RWPE1 (cell line): ENCODE data around the gene CSHL1.
A peak's percentile ranks its signal among the peaks of the same experiment; 100 is the strongest.
"Not testable (repeated sequence)": the region's sequence is repeated elsewhere in the genome, so short reads cannot be mapped to it uniquely, and the experiment has no call there.

ENCODE experiments used
- CTCF ChIA-PET: fragments of 350-600 bp; sonication (Branson Sonifier 250); formaldehyde crosslinking; extraction: SDS; loops from one replicate; lab custom pipeline; 2021; lab: Yijun Ruan, JAX
- POLR2A ChIA-PET: fragments of 400-600 bp; formaldehyde crosslinking; extraction: SDS; loops from one replicate; lab custom pipeline; 2020; ENCODE audit warnings: antibody characterized with exemption; ENCODE audit not compliant: low non-redundant PET; lab: Yijun Ruan, JAX
- DNase-seq: peaks from one replicate; pipeline ENCODE4 v3.0.0; 2012; ENCODE audit warnings: low spot score
- H3K27ac ChIP-seq: fragments of 450-650 bp; 2 replicates; pipeline ENCODE4 v1.5.1; 2017
- CTCF ChIP-seq: fragments of 450-650 bp; conservative IDR thresholded peaks from 2 replicates; pipeline ENCODE4 v1.5.1; 2017; ENCODE audit warnings: low read depth, mild to moderate bottlenecking

Gene CSHL1

GRCh38 chr17:63916566-63917185, 5.6 kb upstream of the CSHL1 start:
- DNase-seq, result no peak
- no peak overlapping the region for H3K27ac ChIP-seq
- TF ChIP-seq CTCF, result no peak
- CTCF ChIA-PET, result interaction anchor here (0.6 to 1.0 kb wide), 2 partner anchors 30 to 232 kb away, joined by 3 to 5 read pairs; no protein-coding TSS in a partner anchor
- POLR2A ChIA-PET, result no interaction called here

- not testable (repeated sequence) for H3K27ac ChIP-seq, DNase-seq
- POLR2A ChIA-PET, result interaction anchor here (0.6 kb wide), 1 partner anchor 104 kb away, joined by 3 read pairs; no protein-coding TSS in a partner anchor
- CTCF ChIA-PET, result interaction anchor here (0.6 to 1.0 kb wide), 2 partner anchors 31 to 233 kb away, joined by 3 to 5 read pairs; no protein-coding TSS in a partner anchor
Measured at GRCh38 chr17:63915753-63916152, 4.7 kb upstream of the CSHL1 start.

- POLR2A ChIA-PET, result no interaction called here
- no peak overlapping the region for H3K27ac ChIP-seq
- TF ChIP-seq CTCF, result no peak
- no peak for DNase-seq
- CTCF ChIA-PET, result no interaction called here
Measured at GRCh38 chr17:63914471-63914870, 3.4 kb upstream of the CSHL1 start.

GRCh38 chr17:63911657-63912100, 621 bp upstream of the CSHL1 start:
- ChIA-PET CTCF (interaction anchor here (0.5 to 1.1 kb wide), 6 partner anchors 12 to 559 kb away, joined by 3 to 4 read pairs (median 3); no protein-coding TSS in a partner anchor), POLR2A (no interaction called here)
- H3K27ac ChIP-seq, result no peak overlapping the region
- TF ChIP-seq CTCF, result peak; percentile 90
- DNase-seq, result peak; percentile 61

- ChIA-PET CTCF (interaction anchor here (0.5 to 0.8 kb wide), 2 partner anchors 63 to 508 kb away, joined by 3 read pairs; no protein-coding TSS in a partner anchor), POLR2A (no interaction called here)
- DNase-seq, result no peak
- TF ChIP-seq CTCF, result no peak
- H3K27ac ChIP-seq, result no peak overlapping the region
Measured at GRCh38 chr17:63910096-63910495, 962 bp downstream of the CSHL1 start.

DNA sequence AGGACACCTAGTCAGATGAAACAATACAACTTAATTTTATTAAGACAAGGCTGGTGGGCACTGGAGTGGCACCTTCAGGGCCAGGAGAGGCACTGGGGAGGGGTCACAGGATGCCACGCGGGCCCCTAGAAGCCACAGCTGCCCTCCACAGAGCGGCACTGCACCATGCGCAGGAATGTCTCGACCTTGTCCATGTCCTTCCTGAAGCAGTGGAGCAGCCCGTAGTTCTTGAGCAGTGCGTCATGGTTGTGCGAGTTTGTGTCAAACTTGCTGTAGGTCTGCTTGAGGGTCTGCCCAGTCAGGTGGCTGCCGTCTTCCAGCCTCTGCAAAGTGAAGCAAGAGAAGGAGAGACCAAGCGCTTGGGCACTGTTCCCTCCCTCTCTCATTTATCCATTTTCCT, 1.5 kb downstream of the CSHL1 start:
- DNase-seq, CTCF ChIA-PET, POLR2A ChIA-PET, H3K27ac ChIP-seq: not testable (repeated sequence)

GRCh38 chr17:63907161-63907778, 3.8 kb downstream of the CSHL1 start:
- H3K27ac ChIP-seq, POLR2A ChIA-PET, DNase-seq: not testable (repeated sequence)
- CTCF ChIA-PET, result interaction anchor here (0.6 to 1.7 kb wide), 2 partner anchors 12 to 121 kb away, joined by 3 to 6 read pairs; partner anchors contain the start of gene GH1

- POLR2A ChIA-PET, result interaction anchor here (0.6 kb wide), 1 partner anchor 1183 kb away, joined by 3 read pairs; no protein-coding TSS in a partner anchor
Measured at GRCh38 chr17:63904796-63905195, 6.3 kb downstream of the CSHL1 start.

More at GRCh38 chr17:63904796-63905195, 6.3 kb downstream of the CSHL1 start:
- CTCF ChIA-PET, result interaction anchor here (0.6 to 0.9 kb wide), 4 partner anchors 42 to 443 kb away, joined by 3 to 7 read pairs (median 6); partner anchors contain the start of gene SCN4A
- DNase-seq, H3K27ac ChIP-seq: not testable (repeated sequence)
